Cardiac fibroblast (primary cell): ENCODE data around the gene MAFF.

ENCODE experiments used
- DNase-seq, 2 donors: peaks; one replicate each; pipeline versions ENCODE4 v3.0.0 to v3.0.0-alpha.2; 2010; ENCODE audit warnings: low read depth in 2 of 2
- H3K4me3 ChIP-seq, 2 donors: replicated peaks in 1 of 2; 1 replicate in 1 of 2; 2 replicates in 1 of 2; pipeline ENCODE4 v1.5.1; 2011; ENCODE audit warnings: low read depth in 2 of 2, low read length in 2 of 2, mild to moderate bottlenecking in 2 of 2, moderate library complexity in 1 of 2
- CTCF ChIP-seq: IDR thresholded peaks from one replicate; pipeline ENCODE4 v1.5.1; 2011; ENCODE audit warnings: low read depth, mild to moderate bottlenecking, low read length, inconsistent platforms

Gene MAFF

GRCh38 chr22:38196791-38197419 is 4.9 kb upstream of the MAFF start:
- TF ChIP-seq CTCF: no peak
- H3K4me3 ChIP-seq: no peak overlapping the region
- DNase-seq: no peak

- no peak for DNase-seq
- H3K4me3 ChIP-seq: no peak overlapping the region
- TF ChIP-seq CTCF: no peak
Observed at GRCh38 chr22:38199826-38200559, 1.8 kb upstream of the MAFF start.

GRCh38 chr22:38201371-38201710 is 453 bp upstream of the MAFF start:
- peak overlapping the region; percentile 30 to 44 for H3K4me3 ChIP-seq
- no peak for TF ChIP-seq CTCF
- no peak for DNase-seq

- DNase-seq: peak; percentile 91 to 96
- no peak for TF ChIP-seq CTCF
- H3K4me3 ChIP-seq: peak overlapping the region; percentile 80 to 91
Observed at GRCh38 chr22:38202437-38203089, 769 bp downstream of the MAFF start.

- DNase-seq: peak in 1 of 2 donors; percentile 58
- TF ChIP-seq CTCF: no peak
- peak overlapping the region; percentile 80 to 91 for H3K4me3 ChIP-seq
Observed at GRCh38 chr22:38203090-38203810, 1.5 kb downstream of the MAFF start.

GRCh38 chr22:38203855-38204514 is 2.2 kb downstream of the MAFF start:
- peak overlapping the region in 1 of 2 donors; percentile 91 for H3K4me3 ChIP-seq
- TF ChIP-seq CTCF: no peak
- DNase-seq: peak in 1 of 2 donors; percentile 89
